Renal pelvis (tissue), 4 donors: ENCODE measurements around the gene LRRTM2. TPM values are rescaled to one million over a fixed set of nuclear protein-coding genes. Genes with fewer than 3 reads are reported as not detected.
"Not testable (repeated sequence)": the region's sequence is repeated elsewhere in the genome, so short reads cannot be mapped to it uniquely, and the experiment has no call there.

Experiments used
- DNase-seq: peaks from one replicate; pipeline ENCODE4 v3.0.0-alpha.2; 2013
- polyA plus RNA-seq, 3 donors: library from polyadenylated mRNA; unstranded; fragments of 120-200 nt; gene quantifications; one replicate each; pipeline ENCODE4 v1.2.1, GENCODE V29; 2013; ENCODE audit not compliant: insufficient read length in 3 of 3

Gene LRRTM2
- polyA plus RNA-seq, 3 donors = 1.7 to 2.2 (median 1.7) TPM

DNA sequence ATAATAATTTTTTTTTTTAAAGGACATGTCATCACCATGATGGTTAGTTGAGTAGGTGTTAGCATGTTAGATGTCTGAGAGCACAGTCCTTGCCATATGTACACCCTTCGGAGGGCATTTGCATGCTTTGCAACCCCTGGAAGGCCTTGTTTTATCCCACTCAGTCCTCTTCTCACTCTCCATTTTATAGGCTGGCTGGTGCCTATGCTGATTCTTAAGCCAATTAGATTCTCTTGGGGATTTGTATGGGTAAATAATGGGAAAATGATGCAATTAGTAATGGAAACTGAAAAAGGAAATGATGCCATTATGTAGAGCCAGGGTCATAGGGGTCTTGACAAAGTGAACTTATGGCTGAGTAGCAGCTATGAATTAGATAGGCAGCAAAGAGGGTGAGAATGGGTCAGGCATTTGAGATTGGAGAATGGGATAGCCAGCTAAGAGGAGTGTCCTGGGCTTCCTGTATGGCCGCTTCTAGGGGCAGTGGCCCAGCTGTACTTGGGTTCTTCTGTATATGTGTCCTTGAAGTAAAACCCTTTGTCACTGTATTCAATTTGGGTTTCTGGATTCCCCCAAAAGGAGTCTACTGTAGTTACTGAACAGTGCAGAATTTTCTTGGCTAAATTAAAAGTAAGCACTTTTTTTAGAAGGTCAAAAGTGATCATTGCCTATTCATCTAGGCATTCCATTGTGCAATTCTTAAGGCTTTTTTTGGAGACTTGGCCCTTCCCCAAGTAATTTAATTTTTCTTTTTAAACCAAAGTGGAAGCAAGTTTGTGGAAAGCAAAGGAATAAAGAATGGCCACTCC lies 31.6 kb downstream of the LRRTM2 start:
- no peak for DNase-seq

DNA sequence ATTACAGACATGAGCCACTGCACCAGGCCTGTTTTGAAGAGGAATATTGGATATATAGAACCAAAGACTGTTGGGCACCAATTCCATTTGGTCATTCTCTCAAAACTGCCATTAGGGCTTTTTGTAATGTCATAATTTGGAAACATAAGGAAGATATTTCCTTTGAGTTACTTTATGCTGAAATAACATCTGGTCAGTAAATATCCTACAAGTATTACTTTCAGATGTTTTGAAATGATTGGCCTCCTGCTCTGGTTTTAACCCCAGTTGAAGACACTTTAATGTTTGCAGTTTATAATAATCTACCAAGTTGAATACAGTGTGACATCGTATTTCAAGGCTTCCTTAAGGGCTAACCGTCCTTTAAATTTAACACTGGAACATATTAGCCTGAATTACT lies 33.6 kb downstream of the LRRTM2 start:
- DNase-seq = no peak

DNA sequence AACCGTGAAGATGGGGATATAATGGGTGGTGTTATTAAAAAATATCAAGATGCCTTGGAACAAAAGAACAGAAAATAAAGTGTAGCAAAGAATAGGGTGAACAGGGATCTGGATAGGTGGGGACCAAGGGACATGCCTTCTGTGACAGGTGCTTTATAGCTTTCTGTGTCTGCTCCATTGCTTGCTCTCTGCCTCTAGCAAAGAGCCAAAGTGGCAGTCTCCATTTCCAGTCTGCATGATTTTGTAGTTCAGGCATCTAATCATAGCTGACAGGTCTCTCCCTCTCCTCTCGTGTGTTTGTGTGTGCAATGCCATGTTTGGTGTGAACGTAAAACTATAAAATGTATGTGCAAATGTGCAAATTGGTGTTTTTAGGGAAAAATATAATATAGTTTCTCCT lies 35.0 kb downstream of the LRRTM2 start:
- DNase-seq = no peak

DNA sequence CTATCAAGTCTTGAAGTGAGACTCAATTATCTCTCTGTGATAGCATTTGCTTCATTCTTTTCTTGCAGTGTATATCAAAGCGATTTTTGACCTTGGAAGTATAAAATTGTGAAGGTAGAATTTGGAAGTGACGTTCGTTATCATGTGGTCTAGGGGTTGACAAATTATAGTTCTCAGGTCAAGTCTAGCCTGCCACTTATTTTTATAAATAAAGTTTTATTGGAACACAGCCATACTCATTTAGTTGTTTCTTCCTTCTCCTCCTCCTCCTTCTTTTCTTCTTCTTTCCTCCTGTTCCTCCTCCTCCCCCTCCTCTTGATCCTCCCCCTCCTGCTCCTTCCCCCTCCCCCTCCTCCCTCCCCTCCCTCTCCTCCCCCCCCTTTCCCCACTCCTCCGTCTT lies 38.0 kb downstream of the LRRTM2 start:
- no peak for DNase-seq

DNA sequence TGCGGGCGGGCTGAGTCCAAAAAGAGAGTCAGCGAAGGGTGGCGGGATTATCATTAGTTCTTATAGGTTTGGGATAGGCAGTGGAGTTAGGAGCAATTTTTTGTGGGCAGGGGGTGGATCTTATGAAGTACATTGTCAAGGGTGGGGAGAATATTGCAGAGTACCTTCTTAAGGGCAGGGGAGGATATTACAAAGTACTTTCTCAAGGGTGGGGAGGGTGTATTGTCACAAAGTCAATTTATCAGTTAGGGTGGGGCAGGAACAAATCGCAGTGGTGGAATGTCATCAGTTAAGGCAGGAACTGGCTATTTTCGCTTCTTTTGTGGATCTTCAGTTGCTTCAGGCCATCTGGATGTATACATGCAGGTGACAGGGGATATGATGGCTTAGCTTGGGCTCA lies 40.3 kb downstream of the LRRTM2 start:
- not testable (repeated sequence) for DNase-seq

DNA sequence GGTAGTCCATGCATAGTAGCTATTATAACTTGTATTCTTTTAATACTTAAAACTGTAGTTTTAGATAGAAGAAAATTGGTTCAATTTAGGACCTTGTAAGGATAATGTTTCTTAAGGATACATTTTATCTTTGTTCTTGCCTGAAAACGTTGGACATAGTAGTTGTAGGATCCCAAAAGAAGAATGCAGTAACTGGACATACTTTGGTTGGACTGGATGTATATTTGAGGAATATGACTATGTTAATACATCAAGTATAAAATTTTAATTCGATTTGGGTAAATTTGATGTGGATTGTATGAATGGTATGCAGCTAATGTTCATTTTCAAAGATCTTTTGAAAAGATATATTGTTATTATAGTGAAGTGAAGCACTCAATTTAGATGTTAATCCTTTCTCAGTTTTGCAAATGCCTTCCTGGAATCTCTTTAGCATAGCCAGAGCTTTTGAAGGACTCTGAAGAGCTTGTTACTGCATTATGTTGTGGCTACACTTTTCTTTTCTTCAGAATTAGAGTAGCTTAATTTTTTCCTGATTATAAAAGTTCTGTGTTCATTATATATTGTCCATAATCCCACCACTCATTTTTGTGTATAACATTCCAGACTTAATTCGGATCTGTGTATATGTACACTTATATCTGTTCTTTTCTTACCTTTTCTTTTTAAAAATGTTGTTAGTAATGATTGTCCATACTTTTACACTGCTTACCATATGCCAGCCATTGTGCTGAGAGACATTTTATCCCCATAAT lies 41.2 kb downstream of the LRRTM2 start:
- no peak for DNase-seq

DNA sequence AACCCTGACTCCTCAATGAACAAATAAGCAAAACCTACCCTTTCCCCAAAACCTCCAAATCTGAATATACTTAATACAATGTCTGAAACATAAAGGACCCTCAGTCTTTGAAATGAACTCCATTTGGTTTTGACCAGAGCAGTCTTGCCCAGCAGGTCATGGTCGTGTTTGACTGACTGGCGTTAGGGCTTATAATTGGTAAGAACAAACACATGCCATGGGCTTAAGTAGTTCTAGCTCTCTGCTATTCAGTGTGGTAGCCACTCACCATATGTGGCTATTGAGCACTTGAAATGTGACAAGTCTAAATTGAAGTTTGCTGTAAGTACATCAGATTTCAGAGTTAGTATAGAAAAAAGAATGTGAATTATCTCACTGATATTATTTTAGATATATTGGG lies 42.1 kb downstream of the LRRTM2 start:
- DNase-seq = no peak

DNA sequence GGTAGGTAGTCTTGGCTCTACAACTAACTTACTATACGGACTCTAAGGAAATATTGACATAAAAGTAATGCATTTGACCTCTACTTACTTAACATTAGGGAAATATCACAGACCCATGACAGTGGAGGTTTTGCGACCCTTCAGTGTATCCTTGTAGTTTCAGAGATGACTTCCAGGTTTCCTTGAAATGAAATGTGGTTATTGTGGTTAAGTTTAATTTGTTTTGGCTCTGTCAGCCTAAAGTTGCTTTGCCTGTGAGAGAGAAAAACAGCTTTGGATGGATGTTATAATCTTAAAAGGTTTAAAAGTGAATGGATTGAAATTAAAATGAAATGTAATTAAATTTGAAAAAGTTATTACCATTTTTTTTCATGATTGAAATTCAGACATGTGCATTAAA lies 42.9 kb downstream of the LRRTM2 start:
- no peak for DNase-seq

DNA sequence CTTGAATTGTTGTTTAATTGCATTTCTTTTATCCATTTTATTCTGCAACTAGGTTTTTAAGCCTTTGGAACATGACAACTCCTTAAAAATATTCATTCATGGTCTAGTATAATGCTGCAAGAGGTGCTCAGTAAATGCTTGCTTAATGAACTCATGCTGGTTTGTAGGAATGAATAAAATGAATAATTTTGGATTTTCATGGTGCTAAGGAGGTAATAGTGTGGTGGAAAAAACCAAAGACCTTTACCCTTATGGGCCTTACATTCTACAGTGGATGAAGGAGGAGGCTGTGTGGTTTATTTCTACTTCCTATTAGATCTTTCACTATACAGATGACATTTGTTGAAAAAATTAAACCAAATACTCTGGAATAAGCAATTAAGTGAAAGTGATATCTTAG lies 43.4 kb downstream of the LRRTM2 start:
- no peak for DNase-seq

DNA sequence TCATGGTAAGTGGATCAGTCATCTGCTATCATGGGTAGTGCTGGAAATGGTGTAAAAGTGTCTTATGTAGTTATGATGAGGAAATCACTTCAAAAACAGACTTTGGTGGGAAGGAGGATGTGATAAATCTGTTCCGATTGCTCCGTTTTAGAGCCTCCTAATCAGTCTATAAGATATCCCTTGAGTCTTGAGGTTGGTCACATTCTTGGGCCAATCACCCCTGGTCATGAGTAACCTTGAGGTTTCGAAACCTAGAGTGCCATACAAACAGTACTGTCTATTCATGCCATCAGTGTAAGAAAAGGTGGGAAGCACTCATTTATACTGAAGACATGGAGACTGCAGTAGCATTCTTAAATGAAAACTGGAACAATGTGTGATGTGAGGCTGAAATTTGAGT lies 45.8 kb downstream of the LRRTM2 start:
- no peak for DNase-seq

DNA sequence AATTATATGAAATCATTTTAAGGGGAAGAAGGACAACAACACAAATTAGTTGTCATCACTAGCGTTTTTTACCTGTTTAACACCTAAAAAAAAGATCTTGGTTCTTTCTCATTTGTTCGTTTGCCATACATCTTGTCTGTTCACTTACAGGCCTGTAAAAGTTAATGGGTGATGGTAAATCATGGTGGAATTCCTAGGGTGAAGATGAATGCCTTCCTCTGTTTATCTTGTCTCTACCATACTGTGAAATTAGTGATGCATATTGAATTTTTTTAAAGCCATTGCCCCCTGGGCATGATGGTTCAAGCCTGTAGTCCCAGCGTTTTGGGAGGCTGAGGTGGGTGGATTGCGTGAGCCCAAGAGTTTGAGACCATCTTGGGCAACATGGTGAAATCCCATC lies 46.6 kb downstream of the LRRTM2 start:
- peak; percentile 23 for DNase-seq

DNA sequence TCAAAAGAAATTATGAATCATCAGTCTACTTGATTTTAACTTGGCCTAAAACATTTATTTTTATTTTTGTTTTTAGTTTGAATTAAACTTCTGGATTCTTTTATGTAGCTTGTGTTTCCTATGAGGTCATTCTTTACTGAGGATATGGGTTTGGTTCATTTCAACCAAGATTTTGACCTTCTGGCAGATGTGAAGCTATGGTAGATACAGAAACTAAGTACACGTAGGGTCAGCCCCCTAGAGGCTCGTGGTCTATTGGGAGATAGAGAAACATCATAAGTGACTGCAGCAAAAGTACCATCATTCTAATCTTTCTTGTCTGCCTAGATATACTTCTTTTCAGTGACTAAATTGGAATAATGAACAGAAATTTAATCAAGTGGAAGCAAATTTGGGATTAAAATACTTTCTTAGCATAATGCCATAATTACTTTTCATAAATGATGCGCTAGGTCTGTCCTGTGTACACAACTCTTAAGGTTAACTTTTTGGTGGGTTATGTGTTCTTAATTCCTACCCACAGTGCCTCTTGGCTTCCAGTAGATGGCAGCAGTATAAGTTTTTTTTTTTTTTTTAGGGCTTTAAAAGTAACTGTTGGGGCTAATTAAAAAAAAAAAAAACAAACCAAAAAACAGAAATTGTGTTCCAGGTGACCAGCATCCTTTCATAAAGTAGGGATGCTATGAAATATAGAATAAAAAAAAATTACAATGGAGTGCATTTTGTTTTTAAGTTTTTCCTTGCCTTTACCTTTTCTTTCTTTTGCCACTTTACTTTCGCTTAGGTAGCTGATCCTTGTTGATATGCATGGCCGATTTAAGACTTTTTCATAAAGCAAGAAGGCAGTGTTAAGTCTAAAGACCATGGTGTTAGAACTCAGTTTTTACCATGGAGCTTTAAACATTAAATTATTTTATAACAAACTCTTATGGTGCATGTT lies 49.9 kb downstream of the LRRTM2 start:
- DNase-seq = no peak

DNA sequence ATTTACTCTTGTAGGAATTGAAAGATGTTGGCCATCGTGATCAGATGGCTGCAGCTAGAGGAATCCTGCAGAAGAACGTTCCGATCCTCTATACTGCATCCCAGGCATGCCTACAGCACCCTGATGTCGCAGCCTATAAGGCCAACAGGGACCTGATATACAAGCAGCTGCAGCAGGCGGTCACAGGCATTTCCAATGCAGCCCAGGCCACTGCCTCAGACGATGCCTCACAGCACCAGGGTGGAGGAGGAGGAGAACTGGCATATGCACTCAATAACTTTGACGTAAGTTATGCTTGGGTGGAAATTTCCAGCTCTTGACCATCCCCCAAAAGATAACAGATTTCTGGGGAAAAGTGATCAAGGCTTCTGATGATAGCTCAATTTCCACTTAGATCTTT lies 50.6 kb downstream of the LRRTM2 start:
- DNase-seq = no peak

DNA sequence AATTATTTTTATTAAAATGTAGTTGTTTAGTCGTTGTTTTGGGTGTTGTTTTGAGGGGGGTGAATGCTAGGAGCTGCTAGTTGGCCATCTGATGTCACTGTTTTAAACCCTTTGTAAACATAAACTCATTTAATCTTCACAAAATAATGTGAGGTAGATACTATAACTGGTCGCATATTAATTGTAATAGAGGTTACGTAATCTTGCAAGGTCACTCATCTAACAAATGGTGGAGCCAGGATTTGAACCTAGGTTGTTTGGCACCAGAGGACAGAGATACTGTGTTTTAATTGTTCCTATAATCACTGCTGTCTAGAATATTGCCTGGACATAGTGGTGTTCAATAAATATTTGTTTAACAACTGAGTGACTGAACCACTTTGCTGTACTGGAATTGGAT lies 54.4 kb downstream of the LRRTM2 start:
- no peak for DNase-seq

DNA sequence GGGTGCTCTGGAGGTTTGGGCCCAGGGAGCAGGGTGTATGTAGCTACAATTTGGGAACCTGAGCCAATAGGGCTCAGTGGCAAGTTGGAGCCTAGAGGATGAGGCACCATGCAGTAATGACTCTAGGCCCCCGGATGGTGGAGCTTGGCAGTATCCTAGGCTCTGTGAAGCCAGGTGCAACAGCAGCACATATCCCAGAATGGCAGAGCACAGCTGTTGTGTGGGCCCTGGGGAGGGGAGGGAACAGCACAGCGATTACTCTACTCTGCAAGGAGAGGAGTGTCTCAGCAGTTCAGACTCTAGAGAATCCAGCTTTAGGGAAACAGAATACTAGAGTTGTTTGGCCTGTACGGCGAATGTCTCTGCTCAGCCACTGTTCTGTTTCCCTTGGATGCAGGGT lies 56.1 kb downstream of the LRRTM2 start:
- DNase-seq = no peak

Other genes with a start within 250 kb of the LRRTM2 start
- gene CTNNA1, start 121.9 kb downstream of the LRRTM2 start, polyA plus RNA-seq = 100 to 1,000 TPM; 369 to 380 (median 369) TPM